Stimulated activated CD8-positive, alpha-beta memory T cell treated with anti-CD3 and anti-CD28 coated beads, Interleukin-15, amount 100 ng/mL, for 48 hours (primary cell): ENCODE results near the gene F7.
"Not testable (repeated sequence)": the region's sequence is repeated elsewhere in the genome, so short reads cannot be mapped to it uniquely, and the experiment has no call there.

Experiments
- DNase-seq, 2 donors: peaks; one replicate each; pipeline ENCODE4 v3.0.0-alpha.2; 2020; ENCODE audit warnings: low read depth in 2 of 2

The F7 gene

GRCh38 chr13:113102302-113102701 is 3.3 kb upstream of the F7 start:
- not testable (repeated sequence) for DNase-seq

GRCh38 chr13:113102727-113103126 is 2.9 kb upstream of the F7 start:
- DNase-seq: no peak

GRCh38 chr13:113103646-113104045 is 1.9 kb upstream of the F7 start:
- DNase-seq: no peak

GRCh38 chr13:113105921-113106452 is 396 bp downstream of the F7 start:
- no peak for DNase-seq

- DNase-seq: no peak
Measured at GRCh38 chr13:113106711-113107351, 1.2 kb downstream of the F7 start.

- DNase-seq: not testable (repeated sequence)
Measured at GRCh38 chr13:113108521-113108920, 2.9 kb downstream of the F7 start.

GRCh38 chr13:113109151-113110047 is 3.8 kb downstream of the F7 start:
- DNase-seq: no peak

- no peak for DNase-seq
Measured at GRCh38 chr13:113110048-113110851, 4.7 kb downstream of the F7 start.

- DNase-seq: no peak
Measured at GRCh38 chr13:113110852-113111315, 5.3 kb downstream of the F7 start.

- DNase-seq: not testable (repeated sequence)
Measured at GRCh38 chr13:113111821-113112220, 6.2 kb downstream of the F7 start.

GRCh38 chr13:113112475-113112874 is 6.9 kb downstream of the F7 start:
- DNase-seq: not testable (repeated sequence)

GRCh38 chr13:113112893-113113845 is 7.6 kb downstream of the F7 start:
- DNase-seq: no peak

GRCh38 chr13:113113846-113114271 is 8.3 kb downstream of the F7 start:
- DNase-seq: no peak

GRCh38 chr13:113114511-113115362 is 9.1 kb downstream of the F7 start:
- no peak for DNase-seq

GRCh38 chr13:113115363-113116205 is 10.0 kb downstream of the F7 start:
- no peak for DNase-seq

- no peak for DNase-seq
Measured at GRCh38 chr13:113116206-113116800, 10.7 kb downstream of the F7 start.

- DNase-seq: no peak
Measured at GRCh38 chr13:113116871-113117271, 11.3 kb downstream of the F7 start.

GRCh38 chr13:113117335-113117872 is 11.8 kb downstream of the F7 start:
- DNase-seq: no peak
